Panc1 (cell line): ENCODE measurements around the gene NACC1. TPM values are rescaled to one million over a fixed set of nuclear protein-coding genes. Genes with fewer than 3 reads are reported as not detected.

Experiments used
- ATAC-seq: fragments of 200-7000 bp; cut with Tn5 transposase; 2 replicates; pipeline ENCODE4 v1.9.1; 2020; ENCODE audit warnings: mild to moderate bottlenecking, moderate library complexity
- BruUV-seq: library from RNA; stranded (reverse); fragments of 400-500 nt; replicated peaks from 2 replicates; lab custom pipeline; 2021; lab: Mats Ljungman, UMichigan
- CTCF ChIA-PET: fragments of 300-600 bp; sonication (Branson Sonifier 250); formaldehyde crosslinking; loops from one replicate; lab custom pipeline; 2022; ENCODE audit warnings: antibody characterized with exemption; lab: Charles Lee
- POLR2A ChIA-PET: fragments of 300-600 bp; sonication (Branson Sonifier 250); formaldehyde crosslinking; loops from one replicate; lab custom pipeline; 2022; ENCODE audit warnings: antibody characterized with exemption; lab: Charles Lee
- DNase-seq: peaks from one replicate; pipeline ENCODE4 v3.0.0-alpha.2; 2010; ENCODE audit warnings: low read depth, low spot score
- H3K27ac ChIP-seq: 2 replicates; pipeline ENCODE4 v1.5.1; 2011; ENCODE audit warnings: mild to moderate bottlenecking, low read length, inconsistent platforms
- H3K27me3 ChIP-seq: fragments of 200-500 bp; sonication (Bioruptor generic); 2 replicates; pipeline ENCODE4 v1.6.0; 2014; ENCODE audit warnings: low read length, inconsistent platforms; ENCODE audit not compliant: control insufficient read depth, insufficient read depth
- H3K36me3 ChIP-seq: fragments of 200-500 bp; sonication (Bioruptor generic); 2 replicates; pipeline ENCODE4 v1.5.1; 2014; ENCODE audit warnings: inconsistent platforms, mild to moderate bottlenecking, low read length, moderate library complexity; ENCODE audit not compliant: control insufficient read depth, insufficient read depth
- H3K4me1 ChIP-seq: 2 replicates; pipeline ENCODE4 v1.5.1; 2011; ENCODE audit warnings: inconsistent platforms, mild to moderate bottlenecking, low read length, moderate library complexity; ENCODE audit not compliant: control insufficient read depth, insufficient read depth
- H3K4me3 ChIP-seq, 2 experiments: 2 replicates each; pipeline ENCODE4 v1.5.1; 2011 to 2012; ENCODE audit warnings: low read depth in 2 of 2, low read length in 2 of 2, mild to moderate bottlenecking in 2 of 2, inconsistent platforms in 1 of 2, moderate library complexity in 1 of 2
- H3K9me3 ChIP-seq: fragments of 200-500 bp; sonication (Bioruptor generic); 2 replicates; pipeline ENCODE4 v1.5.1; 2014; ENCODE audit warnings: low read depth, mild to moderate bottlenecking, inconsistent platforms, low read length, moderate library complexity; ENCODE audit not compliant: control insufficient read depth, insufficient read depth
- POLR2AphosphoS5 ChIP-seq: IDR thresholded peaks from 2 replicates; pipeline ENCODE4 v1.6.1; 2012; ENCODE audit warnings: mild to moderate bottlenecking, low read depth, low read length, moderate library complexity
- SIN3A ChIP-seq: IDR thresholded peaks from 2 replicates; pipeline ENCODE4 v1.6.1; 2012; ENCODE audit warnings: low read depth, mild to moderate bottlenecking, low read length, moderate library complexity, borderline replicate concordance; ENCODE audit not compliant: insufficient read depth
- TCF7L2 ChIP-seq: IDR thresholded peaks from 2 replicates; pipeline ENCODE4 v1.6.1; 2011; ENCODE audit warnings: mild to moderate bottlenecking, low read depth, low read length, inconsistent platforms
- in situ Hi-C: cut with HindIII; loops from 2 replicates; pipeline ENCODE4 v1.10.0; 2016; ENCODE audit warnings: low sequenced_read_pairs, low pct_unique_long_range_greater_than_20kb
- intact Hi-C: fragments of 100-400 bp; cut with micrococcal nuclease; formaldehyde crosslinking; loops from one replicate; pipeline ENCODE4 v1.10.0; 2022; ENCODE audit not compliant: unreplicated experiment
- total RNA-seq: library from RNA; stranded (reverse); gene quantifications from one replicate; pipeline ENCODE4 v1.2.1, GENCODE V29; 2021; ENCODE audit not compliant: unreplicated experiment
- TF ChIP-seq, protein P1 (sequence below), 2 experiments: IDR thresholded peaks; 2 replicates each; pipeline ENCODE4 v1.6.1; 2011 to 2012; ENCODE audit warnings: low read depth in 2 of 2, control low read depth in 1 of 2, low read length in 1 of 2, mild to moderate bottlenecking in 1 of 2, moderate library complexity in 1 of 2; ENCODE audit not compliant: insufficient read depth in 1 of 2
- TF ChIP-seq, protein P2 (sequence below): fragments of 450-650 bp; IDR thresholded peaks from 2 replicates; pipeline ENCODE4 v1.5.1; 2017; ENCODE audit warnings: mild to moderate bottlenecking

The NACC1 gene
- total RNA-seq, 1 experiment from 2014 or later = 129 TPM

DNA sequence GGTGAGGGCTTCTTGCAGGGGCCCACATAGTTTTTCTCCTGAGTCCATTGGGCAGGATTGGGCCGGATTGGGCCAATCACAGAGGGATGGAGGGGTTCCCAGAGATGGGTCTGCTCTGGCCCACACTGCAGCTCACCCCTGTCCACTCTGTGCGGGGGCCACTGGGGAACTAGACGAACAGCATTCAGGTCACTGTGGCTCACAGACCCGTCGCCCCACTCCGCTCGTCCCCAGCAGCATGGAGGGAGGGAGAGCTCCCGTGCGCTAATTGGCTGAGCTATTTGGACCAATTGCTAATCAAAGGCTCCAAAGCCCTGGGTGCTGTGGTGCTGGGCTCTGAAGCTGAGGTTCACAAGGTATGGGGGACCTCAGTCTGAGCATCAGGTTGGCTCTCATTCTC is 11.3 kb downstream of the NACC1 start:
- in situ Hi-C loops = no loop called here
- H3K36me3 ChIP-seq = no peaks in the 10 kb centered on the region

DNA sequence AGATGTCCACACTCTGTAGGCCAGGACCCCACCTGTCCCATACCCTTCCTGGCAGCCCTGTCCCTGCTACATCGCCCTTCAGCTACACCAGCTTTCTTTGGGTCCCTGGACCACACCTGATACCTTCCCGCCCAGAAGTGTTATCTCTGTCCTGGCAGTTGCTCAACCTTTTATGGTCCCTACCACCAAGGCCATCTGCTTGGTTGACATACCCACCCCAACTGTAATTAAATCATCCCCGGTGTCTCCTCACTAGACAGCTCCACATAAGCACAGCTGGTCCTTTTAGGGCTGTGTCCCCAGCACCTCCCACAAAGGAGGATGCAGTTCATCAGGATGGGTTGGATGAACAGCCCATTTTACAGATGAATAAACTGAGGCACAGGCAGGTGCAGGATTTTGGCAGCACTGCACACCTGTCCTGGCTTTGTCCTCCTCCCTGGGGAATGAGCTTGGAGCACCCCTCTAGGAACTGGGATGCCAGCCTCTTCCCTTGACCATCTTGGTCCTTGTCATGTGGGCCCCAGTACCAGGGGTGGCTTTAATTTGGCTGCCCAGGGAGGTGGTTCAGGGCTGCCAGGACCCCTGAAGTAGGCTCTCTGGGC is 12.9 kb downstream of the NACC1 start:
- CTCF ChIA-PET = no interaction called here
- no TSS peak for BruUV-seq
- no peak for TF ChIP-seq SIN3A
- TF ChIP-seq, protein P1, sequence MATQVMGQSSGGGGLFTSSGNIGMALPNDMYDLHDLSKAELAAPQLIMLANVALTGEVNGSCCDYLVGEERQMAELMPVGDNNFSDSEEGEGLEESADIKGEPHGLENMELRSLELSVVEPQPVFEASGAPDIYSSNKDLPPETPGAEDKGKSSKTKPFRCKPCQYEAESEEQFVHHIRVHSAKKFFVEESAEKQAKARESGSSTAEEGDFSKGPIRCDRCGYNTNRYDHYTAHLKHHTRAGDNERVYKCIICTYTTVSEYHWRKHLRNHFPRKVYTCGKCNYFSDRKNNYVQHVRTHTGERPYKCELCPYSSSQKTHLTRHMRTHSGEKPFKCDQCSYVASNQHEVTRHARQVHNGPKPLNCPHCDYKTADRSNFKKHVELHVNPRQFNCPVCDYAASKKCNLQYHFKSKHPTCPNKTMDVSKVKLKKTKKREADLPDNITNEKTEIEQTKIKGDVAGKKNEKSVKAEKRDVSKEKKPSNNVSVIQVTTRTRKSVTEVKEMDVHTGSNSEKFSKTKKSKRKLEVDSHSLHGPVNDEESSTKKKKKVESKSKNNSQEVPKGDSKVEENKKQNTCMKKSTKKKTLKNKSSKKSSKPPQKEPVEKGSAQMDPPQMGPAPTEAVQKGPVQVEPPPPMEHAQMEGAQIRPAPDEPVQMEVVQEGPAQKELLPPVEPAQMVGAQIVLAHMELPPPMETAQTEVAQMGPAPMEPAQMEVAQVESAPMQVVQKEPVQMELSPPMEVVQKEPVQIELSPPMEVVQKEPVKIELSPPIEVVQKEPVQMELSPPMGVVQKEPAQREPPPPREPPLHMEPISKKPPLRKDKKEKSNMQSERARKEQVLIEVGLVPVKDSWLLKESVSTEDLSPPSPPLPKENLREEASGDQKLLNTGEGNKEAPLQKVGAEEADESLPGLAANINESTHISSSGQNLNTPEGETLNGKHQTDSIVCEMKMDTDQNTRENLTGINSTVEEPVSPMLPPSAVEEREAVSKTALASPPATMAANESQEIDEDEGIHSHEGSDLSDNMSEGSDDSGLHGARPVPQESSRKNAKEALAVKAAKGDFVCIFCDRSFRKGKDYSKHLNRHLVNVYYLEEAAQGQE (IDR thresholded peaks at IDR 0.05; ENCODE audit: insufficient read depth in 1 of 2, low read depth in 2 of 2, low read length in 1 of 2) = no peak
- no peak for TF ChIP-seq TCF7L2
- TF ChIP-seq POLR2AphosphoS5 = no peak
- TF ChIP-seq, protein P2, sequence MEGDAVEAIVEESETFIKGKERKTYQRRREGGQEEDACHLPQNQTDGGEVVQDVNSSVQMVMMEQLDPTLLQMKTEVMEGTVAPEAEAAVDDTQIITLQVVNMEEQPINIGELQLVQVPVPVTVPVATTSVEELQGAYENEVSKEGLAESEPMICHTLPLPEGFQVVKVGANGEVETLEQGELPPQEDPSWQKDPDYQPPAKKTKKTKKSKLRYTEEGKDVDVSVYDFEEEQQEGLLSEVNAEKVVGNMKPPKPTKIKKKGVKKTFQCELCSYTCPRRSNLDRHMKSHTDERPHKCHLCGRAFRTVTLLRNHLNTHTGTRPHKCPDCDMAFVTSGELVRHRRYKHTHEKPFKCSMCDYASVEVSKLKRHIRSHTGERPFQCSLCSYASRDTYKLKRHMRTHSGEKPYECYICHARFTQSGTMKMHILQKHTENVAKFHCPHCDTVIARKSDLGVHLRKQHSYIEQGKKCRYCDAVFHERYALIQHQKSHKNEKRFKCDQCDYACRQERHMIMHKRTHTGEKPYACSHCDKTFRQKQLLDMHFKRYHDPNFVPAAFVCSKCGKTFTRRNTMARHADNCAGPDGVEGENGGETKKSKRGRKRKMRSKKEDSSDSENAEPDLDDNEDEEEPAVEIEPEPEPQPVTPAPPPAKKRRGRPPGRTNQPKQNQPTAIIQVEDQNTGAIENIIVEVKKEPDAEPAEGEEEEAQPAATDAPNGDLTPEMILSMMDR = no peak

More for the DNA sequence above, 11.3 kb downstream of the NACC1 start:
- intact Hi-C loops = no loop called here
- TF ChIP-seq POLR2AphosphoS5 = no peak
- TF ChIP-seq TCF7L2 = no peak
- TF ChIP-seq, protein P1 (IDR thresholded peaks at IDR 0.05; ENCODE audit: insufficient read depth in 1 of 2, low read depth in 2 of 2, low read length in 1 of 2) = no peak
- no peak for TF ChIP-seq SIN3A
- no TSS peak for BruUV-seq
- H3K27me3 ChIP-seq = no peaks in the 10 kb centered on the region
- no peak overlapping the region for H3K4me3 ChIP-seq
- H3K9me3 ChIP-seq = no peaks in the 10 kb centered on the region
- ChIA-PET CTCF (no interaction called here), POLR2A (no interaction called here)
- ATAC-seq (no peak), DNase-seq (no peak)
- H3K27ac ChIP-seq = no peak overlapping the region
- H3K4me1 ChIP-seq = no peaks in the 10 kb centered on the region

More for the DNA sequence above, 12.9 kb downstream of the NACC1 start:
- H3K27me3 ChIP-seq = no peaks in the 10 kb centered on the region
- POLR2A ChIA-PET = no interaction called here
- H3K4me3 ChIP-seq = no peak overlapping the region
- in situ Hi-C loops = no loop called here
- ATAC-seq (no peak), DNase-seq (no peak)
- no peaks in the 10 kb centered on the region for H3K9me3 ChIP-seq
- no peaks in the 10 kb centered on the region for H3K36me3 ChIP-seq
- intact Hi-C loops = no loop called here
- H3K4me1 ChIP-seq = no peaks in the 10 kb centered on the region
- H3K27ac ChIP-seq = no peak overlapping the region
